GM18520 (cell line): ENCODE measurements around the gene MFAP3L.

Experiments used
- ATAC-seq: cut with Tn5 transposase; IDR thresholded peaks from one replicate; pipeline ENCODE4 v1.9.1; 2021; ENCODE audit not compliant: unreplicated experiment

Gene MFAP3L

DNA sequence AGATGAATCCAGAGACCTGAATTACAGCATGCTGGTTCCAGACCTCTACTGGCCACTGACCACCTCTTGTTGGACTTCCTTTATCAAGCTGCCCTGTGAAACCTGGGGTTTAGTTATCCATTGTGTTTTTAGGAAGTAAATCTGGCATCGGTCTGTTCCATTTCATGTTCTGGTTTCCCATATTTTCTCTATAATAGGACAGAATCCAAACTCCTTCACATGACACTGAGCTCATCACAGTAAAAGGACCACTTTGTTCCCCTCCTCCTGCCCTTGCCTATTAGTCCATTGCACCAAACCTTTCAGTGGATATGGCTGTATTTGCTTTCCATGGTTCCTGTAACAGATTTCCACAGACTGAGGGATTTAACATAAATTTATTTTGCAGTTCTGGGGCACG is 4.0 kb downstream of the MFAP3L start:
- ATAC-seq: no peak

DNA sequence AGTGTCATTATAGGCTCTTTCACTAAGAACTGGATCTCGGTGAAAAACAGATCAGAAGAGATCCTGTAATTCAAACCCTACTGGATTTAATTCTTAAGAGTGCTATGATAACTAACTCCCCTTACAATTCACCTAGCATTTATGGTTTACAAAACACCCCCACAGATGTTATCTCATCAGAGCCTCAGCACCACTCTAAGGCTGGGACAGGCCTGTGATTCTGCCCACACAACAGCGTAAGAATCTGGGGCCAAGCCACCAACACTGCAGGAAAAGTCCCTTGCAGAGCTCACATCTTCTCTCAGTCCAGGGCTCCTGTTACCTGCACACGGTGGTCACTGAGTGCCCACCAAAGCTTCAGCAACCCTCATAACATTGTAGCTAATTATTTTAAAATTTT is 8.9 kb downstream of the MFAP3L start:
- no peak for ATAC-seq

DNA sequence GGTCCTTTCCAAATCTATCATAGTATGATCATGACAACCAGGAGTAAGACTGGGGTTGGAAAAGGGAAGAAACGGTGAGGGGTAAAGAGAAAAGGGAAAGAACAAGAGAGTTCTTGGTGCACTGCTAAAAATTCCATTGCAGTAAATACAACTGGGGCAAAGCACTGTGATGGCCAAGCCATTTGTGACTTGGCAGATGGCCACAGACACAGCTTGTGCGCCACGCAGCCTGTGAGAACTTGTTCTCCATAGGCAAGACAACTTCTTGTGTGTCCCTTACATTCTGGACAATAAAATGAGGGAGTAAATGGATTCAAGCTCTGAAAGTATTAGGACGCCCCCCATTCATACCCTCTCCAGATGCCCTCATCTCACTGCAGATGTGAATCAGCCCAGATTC is 10.9 kb downstream of the MFAP3L start:
- ATAC-seq: no peak

DNA sequence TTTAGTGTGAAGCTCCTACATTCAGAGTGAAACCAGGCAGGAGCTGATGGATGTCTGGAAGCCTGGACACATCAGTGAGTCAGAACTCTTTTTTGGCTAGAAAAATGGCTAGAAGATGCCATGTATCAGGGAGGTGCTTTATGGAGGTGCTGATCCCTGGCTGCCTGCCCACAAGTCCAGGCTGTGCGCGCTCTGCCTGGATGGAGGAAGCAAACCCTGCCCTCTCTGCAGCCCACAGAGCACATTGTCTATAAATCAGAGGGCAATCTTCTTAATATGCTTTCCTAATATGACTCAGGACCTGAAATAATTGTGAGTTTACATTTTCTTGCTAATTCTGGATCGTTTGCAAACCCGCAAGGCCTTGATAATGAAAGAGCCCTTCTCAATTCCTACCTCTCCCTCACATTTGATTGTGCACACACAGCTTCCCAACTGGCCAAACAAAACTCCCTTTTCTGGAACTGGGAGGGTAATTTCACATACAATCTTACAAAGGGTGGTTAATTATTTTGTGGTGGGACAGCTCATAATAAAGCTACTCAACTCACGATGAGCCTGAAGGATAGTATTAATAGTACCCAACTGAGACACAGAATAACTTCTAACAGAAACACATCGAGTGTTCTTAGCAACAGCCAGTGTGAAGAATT is 11.7 kb downstream of the MFAP3L start:
- ATAC-seq: no peak

DNA sequence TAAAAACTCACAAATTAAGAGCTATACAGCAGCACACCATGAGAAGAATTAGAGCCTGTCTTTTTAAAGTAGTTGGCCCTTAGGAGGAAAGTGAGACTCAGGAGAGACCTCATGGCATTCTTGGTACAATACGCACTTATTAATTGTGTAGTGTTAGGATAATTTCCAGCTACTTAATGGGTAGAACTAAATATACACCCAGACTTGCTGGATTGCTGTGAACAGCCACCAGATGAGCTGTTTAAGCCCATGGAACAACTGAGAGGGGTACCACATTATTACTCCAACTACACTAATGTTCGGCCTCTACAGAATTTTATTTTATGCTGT is 13.6 kb downstream of the MFAP3L start:
- ATAC-seq: no peak

DNA sequence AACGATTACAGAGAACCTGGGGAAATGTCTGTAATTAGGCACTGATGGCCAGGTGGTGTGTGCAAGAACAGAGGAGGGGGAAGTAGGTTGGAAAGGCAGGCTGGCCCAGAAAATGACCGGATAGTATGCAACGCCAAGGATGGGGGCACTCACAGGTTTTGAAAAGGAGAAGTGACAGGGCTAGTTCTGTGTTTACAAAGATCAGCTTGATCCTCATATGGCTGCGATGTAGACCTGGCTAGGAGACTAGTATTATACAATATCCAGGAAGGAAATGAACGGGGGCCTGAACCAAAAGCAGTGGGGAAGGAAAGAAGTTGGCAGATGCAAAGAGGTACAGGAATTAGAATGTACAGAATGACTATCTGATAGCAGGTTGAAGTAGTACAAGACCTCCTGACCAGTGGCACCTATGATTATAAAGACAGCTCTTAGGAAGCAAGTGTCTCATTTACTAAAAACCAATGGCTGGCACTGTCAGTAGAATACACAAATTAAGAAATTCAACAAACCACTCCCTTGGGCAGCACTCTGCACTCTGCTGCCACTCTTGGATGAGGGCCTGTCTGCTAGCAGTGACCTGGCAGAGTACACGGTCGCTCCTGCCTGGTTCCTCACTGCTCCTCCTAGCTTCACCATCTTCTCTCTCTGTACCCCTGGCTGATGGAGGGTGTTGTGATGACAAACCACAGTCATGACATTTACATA is 14.1 kb downstream of the MFAP3L start:
- ATAC-seq: no peak

DNA sequence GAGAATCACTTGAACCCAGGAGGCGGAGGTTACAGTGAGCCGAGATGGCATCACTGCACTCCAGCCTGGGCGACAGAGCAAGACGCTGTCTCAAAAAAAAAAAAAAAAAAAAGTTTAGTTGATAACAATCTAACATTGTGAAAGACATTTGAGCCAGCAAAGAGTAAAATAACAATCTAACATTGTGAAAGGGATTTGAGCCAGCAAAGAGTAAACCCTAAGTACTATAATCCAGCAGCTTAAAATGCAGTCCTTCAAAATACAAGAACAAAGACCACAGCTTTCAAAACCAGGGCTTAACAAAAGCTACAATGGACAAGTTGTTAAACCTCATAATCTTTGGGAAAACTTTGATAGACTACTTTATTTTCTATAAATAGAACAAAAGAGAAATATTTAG is 16.9 kb downstream of the MFAP3L start:
- no peak for ATAC-seq

DNA sequence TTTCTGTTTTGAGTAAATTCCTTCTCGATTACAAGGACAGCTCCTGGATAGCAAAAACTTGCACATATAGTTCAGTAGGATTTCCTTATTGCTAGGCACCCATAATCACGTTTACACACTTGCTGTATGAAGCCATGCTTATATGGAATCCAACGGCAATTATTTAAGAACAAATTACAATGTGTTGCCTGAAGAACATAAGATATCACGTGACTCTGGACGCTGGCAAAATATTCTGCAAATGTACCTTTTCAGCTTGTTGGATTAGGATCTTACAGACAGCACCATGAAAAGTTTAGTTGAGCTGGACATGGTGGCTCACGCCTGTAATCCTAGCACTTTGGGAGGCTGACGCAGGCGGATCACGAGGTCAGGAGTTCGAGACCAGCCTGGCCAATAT is 17.4 kb downstream of the MFAP3L start:
- no peak for ATAC-seq

DNA sequence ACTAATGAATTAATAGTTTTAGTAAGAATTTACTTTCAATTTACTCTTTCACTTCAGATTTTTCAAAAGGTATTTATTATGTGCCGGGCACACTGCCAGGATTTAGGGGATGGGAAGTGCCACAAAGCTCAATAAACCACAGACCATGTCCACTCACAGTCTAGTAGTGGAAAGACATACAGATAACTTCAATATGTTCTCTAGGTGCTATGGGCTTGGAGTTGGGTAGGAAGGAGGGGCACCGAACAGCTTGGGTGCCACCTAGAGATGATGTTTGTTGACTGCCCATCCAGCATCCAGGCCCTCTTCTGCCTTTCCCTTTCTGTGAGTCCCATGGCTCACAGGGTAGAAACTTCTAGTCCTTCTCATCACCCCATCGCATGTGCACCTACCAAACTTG is 17.8 kb downstream of the MFAP3L start:
- ATAC-seq: no peak

DNA sequence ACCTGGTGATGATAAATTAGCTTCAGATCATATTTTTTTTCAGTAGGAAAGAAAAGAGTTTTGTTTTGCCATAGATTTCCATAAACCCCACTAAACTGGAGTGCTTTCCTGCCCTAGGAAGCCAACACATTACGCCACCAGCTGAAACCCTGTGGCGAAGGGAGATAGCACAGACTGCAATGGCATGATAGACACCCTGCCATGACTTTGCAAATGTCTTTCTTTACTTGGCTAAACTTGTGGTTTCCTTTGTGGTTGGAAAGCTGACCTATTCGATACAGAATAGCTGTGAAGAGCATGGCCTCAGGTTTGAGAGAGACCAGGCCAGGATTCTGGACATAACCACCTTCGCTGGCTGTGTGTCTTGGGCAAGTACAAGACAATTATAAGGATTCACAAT is 19.1 kb downstream of the MFAP3L start:
- no peak for ATAC-seq

DNA sequence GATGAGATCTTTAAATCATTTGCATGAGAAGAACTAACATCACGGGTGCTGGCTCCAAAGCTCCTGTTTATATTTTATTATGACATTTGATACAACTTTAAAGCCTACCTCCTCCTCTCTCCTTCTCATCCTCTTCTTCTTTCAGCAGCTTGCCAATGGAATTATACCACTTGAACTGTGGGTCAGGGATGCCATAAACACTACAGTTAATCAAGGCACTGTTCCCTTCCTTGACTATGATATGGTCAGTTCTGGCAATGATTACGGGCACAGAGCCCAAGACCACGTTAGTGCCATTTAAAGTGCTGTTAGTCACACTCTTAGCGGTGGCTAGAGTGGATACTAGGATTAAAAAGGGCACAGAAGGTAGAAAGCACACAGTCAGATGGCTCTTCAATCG is 20.7 kb downstream of the MFAP3L start:
- ATAC-seq: no peak

DNA sequence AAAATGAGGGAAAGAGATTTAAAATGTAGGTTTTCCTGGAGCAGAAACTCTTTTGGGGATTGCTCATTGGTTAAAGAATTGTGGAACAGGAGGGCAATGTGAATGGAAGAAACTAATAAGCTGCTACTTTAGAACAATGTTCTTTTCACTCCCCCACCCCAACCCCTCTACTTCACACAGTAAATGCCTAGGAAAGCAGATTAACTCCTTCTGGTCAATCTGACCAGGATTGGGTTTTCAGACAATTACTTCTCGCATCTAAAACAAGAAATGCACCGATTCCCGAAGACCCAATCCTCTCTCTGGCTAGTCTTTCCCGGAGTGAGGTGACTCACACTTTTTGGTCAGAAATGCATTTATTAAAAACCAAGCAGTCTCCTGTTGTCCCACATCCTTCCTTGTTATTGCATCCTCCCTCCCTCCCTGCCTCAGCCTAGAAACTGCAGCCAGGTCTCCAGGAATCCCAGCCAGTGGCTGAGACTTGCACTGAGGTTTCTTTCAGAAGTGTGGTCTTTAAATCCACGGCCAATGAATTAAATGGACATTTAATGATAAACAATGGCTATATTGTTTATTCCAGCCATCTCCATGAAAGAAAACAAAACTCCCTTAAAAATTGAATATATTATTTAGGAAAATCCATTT is 21.4 kb downstream of the MFAP3L start:
- no peak for ATAC-seq

DNA sequence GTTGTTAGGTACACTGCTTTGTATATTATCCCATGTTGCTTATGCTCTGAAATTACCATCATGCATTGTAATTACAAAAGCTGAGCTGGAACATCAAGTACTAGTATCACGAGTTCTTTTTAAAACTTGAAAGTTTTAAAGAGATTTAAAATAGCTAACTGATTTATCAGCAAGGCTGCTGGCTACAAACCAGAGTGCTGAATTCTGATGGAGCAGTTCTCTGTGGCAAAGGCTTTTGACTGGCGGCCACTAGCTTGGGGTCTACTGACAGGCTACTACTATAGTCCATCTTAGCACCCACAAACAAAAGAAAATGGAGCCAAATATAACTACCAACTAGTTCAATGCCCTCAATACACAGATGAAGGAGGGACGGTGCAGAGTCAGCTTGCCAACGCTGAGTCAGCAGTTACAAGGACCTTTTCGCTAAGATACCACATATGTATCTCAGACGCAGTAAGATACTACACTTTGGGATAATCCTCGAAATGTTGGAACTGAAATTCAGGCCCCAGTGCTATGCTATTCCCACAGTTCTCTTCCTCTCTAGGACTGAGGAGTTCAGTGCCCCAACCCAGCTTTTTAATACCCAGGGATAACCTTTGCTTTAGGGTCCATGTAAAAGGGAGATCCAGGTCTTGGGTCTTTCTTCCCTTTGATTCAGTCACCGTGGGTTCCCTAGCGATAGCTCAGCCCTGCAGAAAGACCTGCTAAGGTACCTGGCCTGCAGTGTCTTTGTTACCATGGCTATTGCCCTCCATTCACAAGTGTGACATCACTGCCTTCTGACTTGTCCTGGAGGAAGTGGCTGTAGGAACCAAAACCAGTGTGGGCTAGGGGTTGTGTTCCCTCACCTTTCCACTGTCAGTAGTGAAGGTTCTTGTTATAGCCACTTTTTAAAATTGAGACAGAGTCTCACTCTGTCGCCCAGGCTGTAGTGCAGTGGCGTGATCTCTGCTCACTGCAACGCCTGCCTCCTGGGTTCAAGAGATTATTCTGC is 22.8 kb downstream of the MFAP3L start:
- no peak for ATAC-seq

DNA sequence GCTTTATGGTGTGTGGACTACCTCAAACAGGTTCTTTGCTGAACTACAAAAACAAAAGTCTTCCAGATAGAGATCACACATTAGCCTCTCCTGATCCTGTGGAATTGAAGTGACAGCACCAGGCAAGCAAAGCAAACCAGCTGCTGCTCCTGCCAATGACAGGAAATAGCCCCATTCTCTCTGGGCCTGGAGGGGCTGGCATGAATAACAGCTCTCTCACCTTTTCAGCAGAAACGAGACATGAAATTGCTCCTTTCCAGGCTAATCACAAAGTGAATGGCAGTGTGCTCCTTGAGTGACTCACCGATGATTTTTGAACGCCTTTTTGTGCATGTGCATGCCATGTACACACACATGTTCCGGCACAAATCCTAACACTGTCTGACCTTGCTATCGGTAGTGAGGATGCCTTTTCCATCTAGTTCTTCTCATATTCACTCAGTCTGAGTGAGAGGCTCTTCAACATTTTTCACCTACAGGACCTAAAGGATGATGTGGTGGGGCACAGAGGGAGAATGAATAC is 24.4 kb downstream of the MFAP3L start:
- ATAC-seq: no peak

DNA sequence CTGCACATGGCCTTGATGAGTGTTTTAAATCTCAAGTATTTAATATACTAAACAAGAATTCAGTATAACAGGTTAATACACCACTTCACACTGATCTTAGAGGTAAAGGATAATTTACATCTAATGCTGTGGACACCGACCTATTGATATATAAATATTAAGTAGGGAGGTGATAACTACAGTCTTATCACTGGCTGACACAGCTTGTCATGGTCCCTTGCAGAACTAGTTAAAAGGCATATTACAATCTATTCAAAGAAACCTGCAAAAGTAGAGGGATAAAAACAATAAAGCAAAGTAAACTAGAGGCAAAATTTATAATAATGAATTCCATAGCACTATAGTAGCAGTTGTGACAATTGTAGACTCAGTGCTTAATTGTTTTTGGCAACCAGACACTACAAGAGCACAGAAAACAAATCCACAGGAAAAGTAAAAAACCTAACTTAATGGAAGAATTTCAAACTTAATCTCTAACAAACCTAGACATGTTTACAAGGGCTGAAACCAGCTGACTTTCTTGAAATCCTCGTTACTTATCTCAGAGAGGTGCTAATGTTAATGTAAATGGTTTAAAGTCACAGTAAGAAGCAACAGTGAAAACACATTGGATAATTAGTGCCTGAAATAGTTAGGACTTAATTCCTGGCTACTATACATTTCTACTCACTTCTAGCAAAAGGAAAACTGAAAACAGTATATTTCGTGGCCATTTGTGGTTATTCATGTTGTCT is 25.0 kb downstream of the MFAP3L start:
- ATAC-seq: no peak

DNA sequence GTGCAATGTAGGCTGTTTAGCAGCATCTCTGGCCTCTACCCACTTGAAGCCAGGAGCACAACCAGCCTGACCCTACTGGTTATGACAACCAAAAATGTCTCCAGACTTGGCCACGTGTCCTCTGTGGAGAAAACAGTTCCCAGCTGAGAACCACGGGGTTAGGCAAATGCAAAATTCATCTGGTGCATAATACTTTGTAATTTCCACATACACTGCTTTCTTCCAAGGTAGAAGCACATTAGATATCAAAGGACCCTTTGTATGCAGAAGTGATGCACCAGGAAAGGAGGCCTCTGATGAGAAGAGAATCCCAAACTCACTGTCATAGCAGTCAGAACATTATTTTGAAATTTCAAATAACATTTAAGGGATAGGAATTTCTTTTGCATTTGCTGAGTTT is 26.3 kb downstream of the MFAP3L start:
- ATAC-seq: no peak

DNA sequence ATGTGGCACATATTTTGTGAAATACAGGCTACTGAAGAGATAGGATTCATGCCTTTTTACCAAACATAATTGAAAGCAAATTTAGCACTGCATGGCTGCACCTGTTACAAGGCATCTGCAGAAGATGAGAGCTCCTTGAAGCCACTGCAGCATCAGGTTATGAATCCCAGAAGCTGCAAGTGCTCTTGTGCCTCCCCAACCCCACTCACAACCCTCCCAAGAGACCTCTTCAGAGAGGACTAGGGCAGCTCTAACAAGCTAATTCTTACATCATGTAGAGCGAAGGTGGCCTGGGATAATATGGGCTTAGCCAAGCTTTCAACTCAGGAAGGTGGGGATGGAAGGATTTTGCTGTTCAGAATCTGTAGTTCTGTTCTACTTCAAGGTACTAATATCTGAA is 27.2 kb downstream of the MFAP3L start:
- no peak for ATAC-seq

DNA sequence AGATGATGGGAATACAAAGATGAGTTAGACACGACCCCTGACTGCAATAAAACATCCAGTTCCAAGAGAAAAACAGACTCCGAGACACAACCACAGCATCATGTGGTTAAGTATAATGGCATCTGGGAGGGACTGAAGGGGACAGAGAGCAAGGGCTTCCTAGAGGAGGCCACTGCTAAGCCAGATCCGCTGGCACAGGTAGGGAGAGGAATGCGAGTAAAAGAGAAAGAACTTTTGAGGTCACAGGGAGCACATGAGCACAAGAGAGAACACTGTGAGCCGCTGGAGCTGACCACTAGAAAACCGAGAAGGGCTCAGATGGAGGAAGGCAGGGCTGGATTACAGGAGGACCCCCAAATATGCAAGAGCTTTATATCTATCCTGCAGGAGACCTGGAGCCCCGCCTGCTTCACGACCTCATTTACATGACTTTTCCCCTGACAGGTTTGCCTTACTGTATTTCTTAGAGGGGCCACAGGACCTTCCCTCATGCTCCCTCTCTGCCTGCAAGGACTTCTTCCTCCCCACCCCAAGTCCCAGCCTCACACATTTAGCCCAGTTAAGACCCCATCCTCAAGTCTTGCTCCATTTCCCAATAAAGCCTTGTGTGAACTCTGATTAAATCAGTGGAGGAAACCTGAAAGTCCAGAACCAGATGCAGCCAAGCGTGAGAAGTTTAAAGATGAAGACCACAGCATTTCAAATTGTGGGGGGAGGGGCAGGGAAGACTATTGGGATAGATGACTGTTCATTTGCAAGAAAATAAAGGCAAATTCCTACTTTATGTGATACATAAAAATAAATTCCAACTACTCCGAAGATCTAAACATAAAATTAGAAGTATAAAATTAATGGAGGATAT is 29.6 kb downstream of the MFAP3L start:
- ATAC-seq: no peak

DNA sequence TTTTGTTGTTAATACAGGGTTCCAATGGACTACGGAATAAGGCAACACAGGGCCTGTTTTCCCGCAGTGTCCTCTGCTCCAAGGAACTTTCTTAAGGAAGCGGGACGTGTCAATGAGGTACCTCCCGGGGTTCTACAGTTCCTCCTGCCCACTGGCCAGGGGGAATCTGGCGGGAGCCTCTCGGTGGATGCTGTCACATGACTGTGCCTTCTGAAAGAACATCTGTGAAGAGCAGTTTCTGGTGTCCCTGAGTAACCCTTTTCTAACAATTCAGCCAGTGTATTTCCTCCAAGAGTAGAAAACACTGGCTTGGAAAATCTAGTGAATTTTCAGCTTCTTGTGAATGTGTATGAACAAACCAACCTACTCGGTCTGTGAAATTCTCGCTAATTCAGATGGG is 32.7 kb downstream of the MFAP3L start:
- ATAC-seq: no peak

DNA sequence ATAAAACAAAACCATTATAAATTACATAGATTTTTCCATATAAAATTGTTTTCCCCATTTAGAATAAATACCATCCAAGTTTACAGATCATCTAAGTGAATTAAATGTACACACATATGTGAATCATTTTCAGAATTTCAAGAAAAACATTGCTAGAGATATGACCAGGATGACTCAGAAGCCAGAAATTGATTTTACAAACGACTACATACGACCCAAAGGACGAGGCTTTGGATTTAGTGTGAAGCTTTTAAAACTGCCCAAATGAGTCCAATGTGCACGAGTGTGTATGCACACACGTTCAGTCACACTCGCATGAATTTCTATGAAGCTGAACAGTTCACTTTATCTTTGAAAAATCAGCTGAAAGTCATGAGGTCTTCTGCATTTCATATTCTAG is 37.9 kb downstream of the MFAP3L start:
- ATAC-seq: no peak
